HepG2 (cell line): Measurements from ENCODE around the gene BAIAP3. TPM values are rescaled to one million over a fixed set of nuclear protein-coding genes. Genes with fewer than 3 reads are reported as not detected.
A peak's percentile ranks its signal among the peaks of the same experiment; 100 is the strongest.

Experiments
- ETV6 ChIP-seq: sonication (generic); formaldehyde crosslinking; conservative IDR thresholded peaks from 2 replicates; pipeline ENCODE4 v1.4.0; 2020; ENCODE audit warnings: missing genetic modification reagents
- KIAA2018 ChIP-seq: sonication (generic); formaldehyde crosslinking; IDR thresholded peaks from 2 replicates; pipeline ENCODE4 v1.5.0; 2020; ENCODE audit warnings: mild to moderate bottlenecking, missing genetic modification reagents, borderline replicate concordance
- MAFF ChIP-seq: IDR thresholded peaks from 2 replicates; pipeline ENCODE4 v1.6.1; 2011; ENCODE audit warnings: low read depth, low read length, improper control_type of control experiment
- NONO ChIP-seq, 2 experiments: fragments of 450-650 bp in 1 of 2; sonication (generic) in 1 of 2; formaldehyde crosslinking in 1 of 2; IDR thresholded peaks in 1 of 2; conservative IDR thresholded peaks in 1 of 2; 2 replicates each; pipeline versions ENCODE4 v1.6.1 to v1.8.0; 2017 to 2022; ENCODE audit warnings: mild to moderate bottlenecking in 1 of 2, missing genetic modification reagents in 1 of 2, moderate library complexity in 1 of 2
- RFX1 ChIP-seq: fragments of 450-650 bp; IDR thresholded peaks from 2 replicates; pipeline ENCODE4 v1.6.1; 2017
- ZBTB40 ChIP-seq, 2 experiments: fragments of 450-650 bp in 1 of 2; sonication (generic) in 1 of 2; formaldehyde crosslinking in 1 of 2; IDR thresholded peaks; 2 replicates each; pipeline versions ENCODE4 v1.6.1 to v1.8.0; 2016 to 2022; ENCODE audit warnings: antibody characterized with exemption in 1 of 2, mild to moderate bottlenecking in 1 of 2, missing genetic modification reagents in 1 of 2
- ZMYM2 ChIP-seq: sonication (generic); formaldehyde crosslinking; IDR thresholded peaks from 2 replicates; pipeline ENCODE4 v1.8.0; 2022; ENCODE audit warnings: mild to moderate bottlenecking, missing genetic modification reagents
- ZNF629 ChIP-seq: sonication (generic); formaldehyde crosslinking; conservative IDR thresholded peaks from 2 replicates; pipeline ENCODE4 v1.5.0; 2020; ENCODE audit warnings: missing genetic modification reagents
- polyA plus RNA-seq, 8 experiments: library from polyadenylated mRNA; depleted of rRNA in 3 of 8; stranded (reverse) in 7 of 8; unstranded in 1 of 8; fragments of >200 nt; fragmentation: Illumina TruSeq in 4 of 8; extraction: Trizol in 4 of 8; gene quantifications; 2 replicates each; pipeline versions ENCODE4 v1.2.1 to v1.2.3, GENCODE V29; 2011 to 2016; ENCODE audit warnings: low read depth in 4 of 8, missing spikeins in 1 of 8, mixed read lengths in 1 of 8; ENCODE audit not compliant: insufficient read depth in 1 of 8
- total RNA-seq, 5 experiments: library from RNA; depleted of rRNA; stranded (reverse); fragments of >200 nt; fragmentation: Illumina TruSeq; extraction: Trizol; gene quantifications; 2 replicates each; pipeline ENCODE4 v1.2.3, GENCODE V29; 2016; ENCODE audit warnings: low read depth in 1 of 5

Gene BAIAP3
- total and polyA plus RNA-seq, 2 of the 13 experiments (the other 11 are each of a cell fraction or from before 2014, with no cell fraction given), result 3.2 to 5.7 TPM

GRCh38 chr16:1308977-1309885 is 24.2 kb upstream of the BAIAP3 start, which contains the start of gene UBE2I (continued):
- no peak for TF ChIP-seq KIAA2018 (CRISPR knock-in tag)
- no peak for TF ChIP-seq MAFF
- no peak for TF ChIP-seq RFX1
- no peak; the same call in none of the 2 replicates for TF ChIP-seq ETV6 (CRISPR knock-in tag)
- TF ChIP-seq NONO (IDR thresholded peaks at IDR 0.05), result no peak
- 0 out of 2 replicates have a peak, but pooled peaks have one; percentile 12 for TF ChIP-seq NONO (CRISPR knock-in tag; conservative IDR thresholded peaks at IDR 0.05)
- TF ChIP-seq ZMYM2 (CRISPR knock-in tag), result 0 out of 2 replicates have a peak, but pooled peaks have one; percentile 30
- TF ChIP-seq ZNF629, result no peak; the same call in 1 of the 2 replicates
- TF ChIP-seq ZBTB40 (IDR thresholded peaks at IDR 0.05), result no peak
- peak; percentile 91 for TF ChIP-seq ZBTB40 (CRISPR knock-in tag; IDR thresholded peaks at IDR 0.05)
